ENCODE measurements around the gene HCFC1.

Gene HCFC1

DNA sequence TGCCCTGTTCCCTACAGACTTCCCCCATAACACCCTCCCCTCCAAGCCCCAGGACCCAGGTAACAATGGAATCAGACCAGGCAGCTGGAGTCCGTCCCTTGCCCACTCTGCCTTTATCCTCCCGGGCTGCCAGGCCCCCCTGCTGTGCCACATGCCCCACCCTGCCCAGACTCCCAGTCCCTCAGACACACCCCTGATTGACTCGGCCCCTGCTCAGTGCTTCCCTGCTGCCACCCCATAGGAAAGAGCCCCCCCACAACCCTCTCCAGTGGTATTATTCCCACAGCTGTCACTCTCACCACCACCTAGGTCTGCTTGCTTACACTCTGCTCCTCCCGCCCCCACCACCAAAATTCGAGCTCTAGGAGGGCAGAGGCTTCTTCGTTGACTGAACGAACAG lies 32.0 kb downstream of the HCFC1 start:
- TF ChIP-seq, protein P1, sequence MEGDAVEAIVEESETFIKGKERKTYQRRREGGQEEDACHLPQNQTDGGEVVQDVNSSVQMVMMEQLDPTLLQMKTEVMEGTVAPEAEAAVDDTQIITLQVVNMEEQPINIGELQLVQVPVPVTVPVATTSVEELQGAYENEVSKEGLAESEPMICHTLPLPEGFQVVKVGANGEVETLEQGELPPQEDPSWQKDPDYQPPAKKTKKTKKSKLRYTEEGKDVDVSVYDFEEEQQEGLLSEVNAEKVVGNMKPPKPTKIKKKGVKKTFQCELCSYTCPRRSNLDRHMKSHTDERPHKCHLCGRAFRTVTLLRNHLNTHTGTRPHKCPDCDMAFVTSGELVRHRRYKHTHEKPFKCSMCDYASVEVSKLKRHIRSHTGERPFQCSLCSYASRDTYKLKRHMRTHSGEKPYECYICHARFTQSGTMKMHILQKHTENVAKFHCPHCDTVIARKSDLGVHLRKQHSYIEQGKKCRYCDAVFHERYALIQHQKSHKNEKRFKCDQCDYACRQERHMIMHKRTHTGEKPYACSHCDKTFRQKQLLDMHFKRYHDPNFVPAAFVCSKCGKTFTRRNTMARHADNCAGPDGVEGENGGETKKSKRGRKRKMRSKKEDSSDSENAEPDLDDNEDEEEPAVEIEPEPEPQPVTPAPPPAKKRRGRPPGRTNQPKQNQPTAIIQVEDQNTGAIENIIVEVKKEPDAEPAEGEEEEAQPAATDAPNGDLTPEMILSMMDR (IDR thresholded peaks at IDR 0.05; ENCODE audit: low read depth, low read length), result no peak
- DNase-seq (ENCODE audit: extremely low read depth, low read depth), result no peak

DNA sequence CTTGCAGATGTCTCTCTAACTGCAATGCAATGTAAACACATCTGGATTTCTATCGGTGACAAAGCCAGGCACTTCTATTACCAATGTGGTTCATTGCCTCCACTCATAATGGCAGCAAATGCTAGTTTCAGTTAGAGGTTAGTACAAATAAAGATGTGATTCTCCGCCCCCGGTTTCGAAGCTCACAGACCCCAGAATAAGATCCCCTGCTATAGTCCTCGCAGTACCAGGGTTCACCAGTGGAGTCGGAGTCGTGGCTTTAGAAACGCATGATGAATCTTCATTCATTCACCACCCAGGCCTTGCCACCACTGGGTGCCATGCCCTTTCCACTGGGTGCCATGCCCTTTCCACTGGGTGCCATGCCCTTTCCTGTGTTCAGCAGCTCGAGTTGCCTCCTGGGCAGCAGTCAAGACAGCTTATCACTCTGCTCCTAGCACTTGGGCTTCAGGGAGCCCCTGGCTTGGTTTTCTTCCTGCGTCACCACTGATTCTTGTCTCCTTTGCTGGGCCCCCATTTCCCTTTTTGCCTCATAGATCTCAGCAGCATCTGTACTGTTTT lies 33.3 kb downstream of the HCFC1 start:
- DNase-seq (ENCODE audit: extremely low read depth, low read depth), result no peak
- TF ChIP-seq, protein P1 (IDR thresholded peaks at IDR 0.05; ENCODE audit: low read depth, low read length), result no peak

DNA sequence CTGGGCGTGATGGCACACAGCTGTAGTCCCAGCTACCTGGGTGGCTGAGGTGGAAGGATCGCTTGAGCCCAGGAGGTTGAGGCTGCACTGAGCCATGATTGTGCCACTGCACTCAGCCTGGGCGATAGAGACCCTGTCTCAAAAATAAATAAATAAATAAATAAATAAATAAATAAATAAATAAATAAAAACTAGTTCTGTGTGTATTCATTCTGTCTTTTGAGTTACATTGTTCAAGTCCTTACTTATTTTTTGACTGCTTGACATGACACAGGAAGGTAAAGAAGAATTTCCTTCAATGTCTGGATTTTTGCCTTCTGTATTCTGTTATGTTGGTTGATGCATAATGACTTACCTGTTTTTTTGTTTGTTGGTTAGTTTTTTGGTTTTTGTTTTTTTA lies 34.6 kb downstream of the HCFC1 start:
- DNase-seq (ENCODE audit: extremely low read depth, low read depth), result no peak
- TF ChIP-seq, protein P1 (IDR thresholded peaks at IDR 0.05; ENCODE audit: low read depth, low read length), result no peak

DNA sequence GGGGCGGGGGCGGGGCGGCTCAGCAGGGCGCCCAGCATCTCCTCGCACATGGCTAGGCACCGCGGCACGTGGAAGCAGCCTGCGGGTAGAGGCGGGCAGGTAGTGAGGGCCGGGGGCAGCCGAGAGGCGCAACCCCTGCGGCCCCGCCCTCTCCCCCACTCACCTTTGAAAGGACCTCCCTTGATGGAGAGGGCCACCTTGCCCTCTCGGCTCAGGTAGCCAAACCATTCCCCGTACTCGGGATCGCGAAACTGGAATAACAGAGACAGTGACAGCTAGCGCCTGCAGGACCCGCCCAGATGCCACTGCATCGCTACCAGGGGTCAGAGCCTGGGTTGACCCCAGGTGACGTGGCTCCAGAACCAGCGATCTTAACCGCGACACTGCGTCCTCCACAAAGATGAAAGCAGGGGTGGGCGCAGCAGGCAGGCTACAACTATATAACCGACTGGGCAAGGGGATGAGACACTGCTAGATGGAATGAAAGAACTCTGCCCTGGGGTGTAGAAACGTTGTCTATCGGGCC lies 36.2 kb downstream of the HCFC1 start:
- no peak for DNase-seq (ENCODE audit: extremely low read depth, low read depth)
- TF ChIP-seq, protein P1 (IDR thresholded peaks at IDR 0.05; ENCODE audit: low read depth, low read length), result no peak

DNA sequence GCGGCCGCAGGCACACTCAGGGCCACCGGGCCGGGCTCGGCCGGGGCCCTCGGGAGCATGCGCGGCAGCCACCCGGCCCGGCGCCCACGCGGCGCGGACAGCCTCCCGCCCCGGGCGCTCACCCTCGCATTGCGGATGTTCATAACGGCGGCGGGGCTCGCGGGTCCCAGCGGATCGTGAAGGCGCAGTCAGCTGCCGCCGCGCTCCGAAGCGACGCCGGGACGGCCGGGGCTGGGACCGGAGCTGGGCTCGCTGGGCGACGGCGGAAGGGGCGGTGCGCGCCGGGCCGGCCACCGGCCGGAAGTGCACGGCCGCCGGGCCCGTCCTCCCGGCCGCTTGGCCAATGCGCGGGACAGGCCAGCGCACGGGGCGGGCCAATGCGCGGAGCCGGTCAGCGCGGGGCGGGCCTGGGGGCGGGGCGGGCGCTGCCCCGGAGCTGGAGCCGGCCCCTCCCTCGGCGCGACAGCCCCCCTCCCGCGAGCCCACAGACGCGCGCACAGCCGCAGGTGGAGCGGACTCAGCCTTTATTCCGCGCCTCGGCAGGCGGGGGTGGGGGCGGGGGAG lies 36.8 kb downstream of the HCFC1 start, which contains the start of gene NAA10:
Gene NAA10 (minus strand): TSS at position 276 of the 564 bp plus-strand sequence. CDS start 133 bp downstream, at position 143.
- DNase-seq (ENCODE audit: extremely low read depth, low read depth), result peak; percentile 31
- TF ChIP-seq, protein P1 (IDR thresholded peaks at IDR 0.05; ENCODE audit: low read depth, low read length), result no peak

DNA sequence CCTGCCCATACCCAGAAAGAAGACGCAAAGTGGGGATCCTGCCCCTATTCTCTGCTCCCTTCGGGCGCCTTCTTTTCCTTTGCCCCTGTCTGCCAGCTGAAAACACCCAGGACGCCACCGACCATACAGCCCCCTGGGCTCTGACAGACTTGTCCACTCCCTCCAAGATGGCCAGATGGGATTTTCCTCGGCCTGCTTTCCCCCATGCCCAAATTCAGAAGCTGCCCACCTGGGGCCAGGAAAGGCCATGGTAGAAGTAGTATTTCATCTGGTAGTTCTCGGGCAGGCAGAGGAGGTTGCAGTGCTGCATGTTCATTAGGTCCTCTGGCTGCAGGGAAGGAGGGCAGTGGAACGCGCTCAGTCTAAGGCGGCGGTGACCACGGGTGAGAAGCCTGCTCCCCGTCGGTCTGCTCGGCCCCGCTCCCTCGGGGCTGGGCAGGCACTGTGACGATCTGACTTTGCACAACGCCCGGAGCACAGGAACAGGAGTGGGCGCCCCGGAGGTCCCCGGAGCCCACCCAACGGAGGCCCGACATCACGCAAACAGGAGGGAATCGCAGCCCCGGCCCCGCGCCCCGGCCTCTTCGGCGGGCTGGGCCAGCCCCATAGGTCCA lies 37.4 kb downstream of the HCFC1 start:
- TF ChIP-seq, protein P1 (IDR thresholded peaks at IDR 0.05; ENCODE audit: low read depth, low read length), result no peak
- no peak for DNase-seq (ENCODE audit: extremely low read depth, low read depth)

DNA sequence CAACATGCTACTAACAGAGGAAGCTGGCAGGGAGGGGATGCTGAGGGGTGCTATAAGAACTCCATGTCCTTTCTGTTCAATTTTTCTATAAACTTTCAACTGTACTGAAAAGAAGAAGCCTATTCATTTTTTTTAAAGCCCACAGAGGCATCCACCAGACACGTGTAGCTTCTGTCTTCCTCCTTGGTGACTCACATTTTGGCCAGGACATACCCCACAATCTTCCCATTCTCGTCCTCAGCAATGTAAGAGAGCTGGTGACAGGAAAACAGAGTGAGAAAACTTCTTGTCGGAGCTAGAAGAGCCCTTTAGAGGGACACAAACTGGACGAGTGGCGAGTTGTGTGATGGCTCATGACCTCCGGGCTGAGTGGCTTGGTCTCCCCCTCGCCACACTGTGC lies 37.9 kb downstream of the HCFC1 start:
- no peak for DNase-seq (ENCODE audit: extremely low read depth, low read depth)
- TF ChIP-seq, protein P1 (IDR thresholded peaks at IDR 0.05; ENCODE audit: low read depth, low read length), result no peak

All from AG09319 (cell line).